Heart right ventricle (tissue), 16 donors: Measurements from ENCODE around the gene RHOH. TPM values are rescaled to one million over a fixed set of nuclear protein-coding genes. Genes with fewer than 3 reads are reported as not detected.

Source experiments
- ATAC-seq, 8 donors: fragments of 200-7000 bp; cut with Tn5 transposase; one replicate each; pipeline ENCODE4 v1.9.1; 2020; ENCODE audit warnings: mild to moderate bottlenecking in 8 of 8, moderate library complexity in 8 of 8, moderate number of reproducible peaks in 1 of 8
- DNase-seq, 2 donors: peaks; one replicate each; pipeline ENCODE4 v3.0.0-alpha.2; 2020
- H3K27ac ChIP-seq, 10 donors: fragments of 200-600 bp; sonication (generic) in 2 of 10; one replicate each; pipeline versions ENCODE4 v1.5.0 to v1.8.0; 2020 to 2022; ENCODE audit warnings: mild to moderate bottlenecking in 3 of 10
- H3K27me3 ChIP-seq, 7 donors: fragments of 200-600 bp; one replicate each; pipeline ENCODE4 v1.8.0; 2021 to 2022; ENCODE audit warnings: mild to moderate bottlenecking in 2 of 7
- H3K36me3 ChIP-seq, 9 donors: fragments of 200-600 bp; sonication (generic) in 1 of 9; one replicate each; pipeline versions ENCODE4 v1.5.0 to v1.8.0; 2020 to 2022; ENCODE audit warnings: mild to moderate bottlenecking in 2 of 9
- H3K4me1 ChIP-seq, 9 donors: fragments of 200-600 bp; sonication (generic) in 1 of 9; one replicate each; pipeline versions ENCODE4 v1.5.0 to v1.8.0; 2020 to 2022; ENCODE audit warnings: mild to moderate bottlenecking in 4 of 9
- H3K4me3 ChIP-seq, 10 donors: fragments of 200-600 bp; sonication (generic) in 2 of 10; one replicate each; pipeline versions ENCODE4 v1.5.0 to v1.8.0; 2020 to 2022; ENCODE audit warnings: mild to moderate bottlenecking in 7 of 10, moderate library complexity in 2 of 10
- H3K9me3 ChIP-seq, 11 donors: fragments of 200-600 bp in 10 of 11; sonication (generic) in 2 of 11; one replicate each; pipeline versions ENCODE4 v1.5.0 to v1.8.0; 2013 to 2022; ENCODE audit warnings: mild to moderate bottlenecking in 2 of 11, control low read depth in 1 of 11, moderate library complexity in 1 of 11
- CTCF ChIP-seq, 9 donors: fragments of 200-600 bp; sonication (generic) in 2 of 9; IDR thresholded peaks; one replicate each; pipeline versions ENCODE4 v1.5.0 to v1.8.0; 2021 to 2022; ENCODE audit warnings: antibody characterized with exemption in 9 of 9, mild to moderate bottlenecking in 5 of 9, moderate library complexity in 1 of 9
- WGBS, 2 donors: extraction: QIAGEN DNeasy Blood & Tissue Kit; methylation state at CpG; one replicate each; pipeline ENCODE4 v1.1.7; 2013; ENCODE audit warnings: inconsistent platforms in 1 of 2; 5-methylcytosine and 5-hydroxymethylcytosine counted together
- intact Hi-C, 10 donors: fragments of 100-400 bp; cut with DNase I; formaldehyde crosslinking; loops; one replicate each; pipeline versions ENCODE4 v1.11.1 to v1.14.2; 2022
- polyA plus RNA-seq, 2 donors: library from polyadenylated mRNA; stranded (reverse); fragments of 200-250 nt; gene quantifications; one replicate each; pipeline ENCODE4 v1.2.3, GENCODE V29; 2013
- total RNA-seq, 10 donors: library from RNA; stranded (reverse); fragmentation: NEBNext Ultra II Directional in 3 of 10; extraction: Animal tissue kit (Norgen Biotek cat#: 25700) in 3 of 10; gene quantifications; one replicate each; pipeline versions ENCODE4 v1.2.1 to v1.2.4, GENCODE V29; 2021 to 2023
- donor health status: Arrhythmogenic right ventricular cardiomyopathy.
- donor health status: ischemic (EF 13 %, LVEDD 7.1; RV severe dilation, severe dysfunction).
- donor health status: healthy with polysubstance abuse.
- donor health status: DM: no; HTN: yes; CAD: no.
- donor health status: DM: no; HTN: no; CAD: no.
- donor health status: ischemic (EF 25% LVEDD 6.9; RV normal size, moderate dysfunction).
- donor health status: ischemic (EF 25% LVEDD 5.7; RV mildly dilated, moderate dysfunction).
- donor health status: healthy.
- donor health status: DM: yes; HTN: yes; CAD: no.
- donor health status: Ischemic cardiomyopathy.
- donor health status: ischemic (EF 35%, LVEDD 5.7; RV mildly dilated, moderate dysfunction).
- donor health status: nonischemic (EF 11% LVEDD 7.7; RV severe dilation, severe dysfunction).
- donor health status: DM: yes; HTN: yes; CAD: no.
- donor health status: PGD.
- donor health status: ischemic (EF 29% LVEDD 5.4; RV normal size, mild dysfunction).
- donor health status: nonischemic (EF 23%, LVEDD 6.1; RV moderate dilation, normal function).

The RHOH gene
- total and polyA plus RNA-seq, 12 donors: 0.11 to 7.2 (median 0.38) TPM; not detected in 2

GRCh38 chr4:40180356-40180755 lies 16.5 kb upstream of the RHOH start:
- ATAC-seq (peak in 7 of 8 donors; percentile 42 to 92 (median 72)), DNase-seq (no peak)
- no peak for TF ChIP-seq CTCF (IDR thresholded peaks at IDR 0.05)
- 39 to 59% methylated on average over 1 of the region's 1 CpG for WGBS, 2 donors
- Histone ChIP-seq H3K4me1 (peaks cover 0 to 26% (median 0%) of the 10 kb centered on the region in 9 donors), H3K27me3 (peaks cover 0 to 22% (median 0%) of the 10 kb centered on the region in 7 donors), H3K9me3 (no peaks in the 10 kb centered on the region), H3K27ac (peak overlapping the region in 3 of 10 donors; percentile 48 to 53 (median 49)), H3K36me3 (no peaks in the 10 kb centered on the region), H3K4me3 (no peak overlapping the region)
- intact Hi-C loops: no loop called here

GRCh38 chr4:40182001-40182400 lies 14.8 kb upstream of the RHOH start:
- TF ChIP-seq CTCF (IDR thresholded peaks at IDR 0.05): no peak
- Histone ChIP-seq H3K36me3 (no peaks in the 10 kb centered on the region), H3K4me3 (no peak overlapping the region), H3K27me3 (peaks cover 0 to 14% (median 0%) of the 10 kb centered on the region in 7 donors), H3K4me1 (peaks cover 0 to 32% (median 0%) of the 10 kb centered on the region in 9 donors), H3K27ac (no peak overlapping the region), H3K9me3 (no peaks in the 10 kb centered on the region)
- DNase-seq (no peak), ATAC-seq (no peak)
- 87% methylated on average over 4 of the region's 4 CpGs for WGBS, 2 donors
- intact Hi-C loops: no loop called here

- TF ChIP-seq CTCF (IDR thresholded peaks at IDR 0.05): no peak
- no peak for ATAC-seq
- intact Hi-C loops: no loop called here
Measured at GRCh38 chr4:40182954-40183353, 13.9 kb upstream of the RHOH start.

GRCh38 chr4:40183615-40184411 lies 13.0 kb upstream of the RHOH start:
- peaks cover 0 to 32% (median 0%) of the 10 kb centered on the region in 9 donors for H3K4me1 ChIP-seq
- DNase-seq (no peak), ATAC-seq (no peak)
- no peak overlapping the region for H3K4me3 ChIP-seq
- peaks cover 0 to 5% (median 0%) of the 10 kb centered on the region in 7 donors for H3K27me3 ChIP-seq
- no peaks in the 10 kb centered on the region for H3K9me3 ChIP-seq
- no peaks in the 10 kb centered on the region for H3K36me3 ChIP-seq
- 90% methylated on average over 12 of the region's 12 CpGs for WGBS, 2 donors
- intact Hi-C loops: no loop called here
- H3K27ac ChIP-seq: no peak overlapping the region
- no peak for TF ChIP-seq CTCF (IDR thresholded peaks at IDR 0.05)

More at GRCh38 chr4:40182954-40183353, 13.9 kb upstream of the RHOH start:
- 94 to 100% methylated on average over 3 of the region's 3 CpGs for WGBS, 2 donors
- Histone ChIP-seq H3K4me3 (no peak overlapping the region), H3K27me3 (peaks cover 0 to 5% (median 0%) of the 10 kb centered on the region in 7 donors), H3K9me3 (no peaks in the 10 kb centered on the region), H3K27ac (no peak overlapping the region), H3K4me1 (peaks cover 0 to 32% (median 0%) of the 10 kb centered on the region in 9 donors), H3K36me3 (no peaks in the 10 kb centered on the region)
- DNase-seq: no peak
